Measurements from ENCODE around the gene TMEM31. TPM values are rescaled to one million over a fixed set of nuclear protein-coding genes. Genes with fewer than 3 reads are reported as not detected.

Gene TMEM31
- total RNA-seq, 1 experiment from 2014 or later = not detected

GRCh38 chrX:103733017-103733416, 22.3 kb downstream of the TMEM31 start:
- intact Hi-C loops (cut with micrococcal nuclease; ENCODE audit: unreplicated experiment) = no loop called here
- no peaks in the 10 kb centered on the region for H3K79me2 ChIP-seq (ENCODE audit: low read depth)
- H3K4me2 ChIP-seq = no peak overlapping the region
- DNase-seq = no peak
- no peaks in the 10 kb centered on the region for H3K9me2 ChIP-seq (ENCODE audit: insufficient read depth)
- no peaks in the 10 kb centered on the region for H3K36me3 ChIP-seq (ENCODE audit: low read depth)
- no peaks in the 10 kb centered on the region for H4K20me1 ChIP-seq (ENCODE audit: insufficient read depth)
- H3K27ac ChIP-seq = no peak overlapping the region
- ChIA-PET POLR2A (ENCODE audit: unreplicated experiment) (no interaction called here), CTCF (no interaction called here)
- H3K4me1 ChIP-seq (replicated peaks; ENCODE audit: insufficient read depth) = no peaks in the 10 kb centered on the region
- no peak for TF ChIP-seq CTCF (conservative IDR thresholded peaks at IDR 0.05)
- no peak for TF ChIP-seq EZH2 (IDR thresholded peaks at IDR 0.05; ENCODE audit: low read depth)
- H3K9me3 ChIP-seq (ENCODE audit: insufficient read depth, low read depth) = no peaks in the 10 kb centered on the region
- H3F3A ChIP-seq (ENCODE audit: insufficient read depth, low read depth) = no peaks in the 10 kb centered on the region
- BruUV-seq (replicated peaks) = no TSS peak
- no peak overlapping the region for H3K4me3 ChIP-seq
- 0 out of 2 replicates have a peak, but pooled peaks cover 3% of the 10 kb centered on the region for H3K27me3 ChIP-seq (ENCODE audit: insufficient read depth, low read depth)
- no peak overlapping the region for H2AFZ ChIP-seq

DNA sequence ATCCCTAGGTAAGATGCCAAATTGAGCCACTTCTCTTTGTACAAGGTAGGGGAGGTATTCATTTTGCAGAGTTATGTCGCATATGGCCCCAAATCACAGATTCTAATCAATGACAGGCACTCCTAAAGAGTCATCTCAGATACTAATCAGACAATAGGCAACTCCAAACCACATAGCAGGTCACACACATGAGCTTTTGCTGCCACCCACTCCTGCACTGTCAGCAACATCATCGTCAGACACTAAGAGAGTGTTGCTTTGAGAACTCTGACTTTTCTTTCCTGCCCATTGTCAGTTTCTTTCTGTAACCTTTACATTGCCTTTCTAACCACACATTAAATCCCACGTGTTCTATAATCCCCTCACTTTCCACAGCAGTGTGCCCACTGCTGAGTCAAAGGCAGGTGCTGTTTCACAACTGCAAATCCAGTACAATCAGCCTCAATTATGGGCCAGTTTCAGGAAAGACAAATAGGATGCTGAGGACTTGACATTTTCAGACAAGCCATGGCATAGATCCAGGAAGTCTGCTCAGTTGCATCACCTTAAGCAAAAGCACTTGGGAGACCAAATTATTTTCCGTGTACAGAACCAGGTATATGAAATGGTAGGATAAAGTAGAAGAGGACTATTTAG, 23.5 kb downstream of the TMEM31 start:
- CTCF ChIA-PET = no interaction called here
- BruUV-seq (replicated peaks) = no TSS peak
- no peaks in the 10 kb centered on the region for H4K20me1 ChIP-seq (ENCODE audit: insufficient read depth)
- H3K27me3 ChIP-seq (ENCODE audit: insufficient read depth, low read depth) = no peaks in the 10 kb centered on the region
- H3K9me2 ChIP-seq (ENCODE audit: insufficient read depth) = no peaks in the 10 kb centered on the region
- TF ChIP-seq CTCF (conservative IDR thresholded peaks at IDR 0.05) (no peak), EZH2 (IDR thresholded peaks at IDR 0.05; ENCODE audit: low read depth) (no peak)
- POLR2A ChIA-PET (ENCODE audit: unreplicated experiment) = no interaction called here
- no peak for DNase-seq
- H3F3A ChIP-seq (ENCODE audit: insufficient read depth, low read depth) = no peaks in the 10 kb centered on the region
- no peaks in the 10 kb centered on the region for H3K9me3 ChIP-seq (ENCODE audit: insufficient read depth, low read depth)
- no peaks in the 10 kb centered on the region for H3K4me1 ChIP-seq (replicated peaks; ENCODE audit: insufficient read depth)
- no peak overlapping the region for H2AFZ ChIP-seq
- no peaks in the 10 kb centered on the region for H3K79me2 ChIP-seq (ENCODE audit: low read depth)
- H3K27ac ChIP-seq = no peak overlapping the region
- H3K4me3 ChIP-seq = no peak overlapping the region
- H3K4me2 ChIP-seq = no peak overlapping the region
- intact Hi-C loops (cut with micrococcal nuclease; ENCODE audit: unreplicated experiment) = no loop called here
- H3K36me3 ChIP-seq (ENCODE audit: low read depth) = no peaks in the 10 kb centered on the region

DNA sequence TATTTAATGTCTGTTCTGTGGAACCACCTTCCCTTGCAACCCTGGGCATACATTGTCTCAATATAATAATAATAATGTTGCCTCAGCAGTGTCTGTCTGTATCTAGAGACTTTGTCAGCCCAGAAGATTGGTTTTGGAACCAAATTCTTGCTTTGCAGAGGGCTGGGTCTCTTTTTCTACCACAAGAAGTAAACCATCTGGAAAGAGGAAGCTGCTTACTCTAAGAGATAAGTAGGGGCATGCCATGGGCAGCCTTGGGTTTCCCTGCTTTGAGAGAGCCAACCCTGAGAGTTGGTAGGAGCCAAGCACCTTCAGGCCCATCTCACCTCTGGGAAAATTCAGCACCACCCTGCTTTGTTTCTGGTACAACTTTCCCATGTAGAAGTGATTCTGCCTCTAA, 27.0 kb downstream of the TMEM31 start:
- no peaks in the 10 kb centered on the region for H3K4me1 ChIP-seq (replicated peaks; ENCODE audit: insufficient read depth)
- BruUV-seq (replicated peaks) = no TSS peak
- H3K27ac ChIP-seq = no peak overlapping the region

More for the DNA sequence above, 27.0 kb downstream of the TMEM31 start:
- Histone ChIP-seq H3K4me3 (no peak overlapping the region), H4K20me1 (ENCODE audit: insufficient read depth) (no peaks in the 10 kb centered on the region), H3K36me3 (ENCODE audit: low read depth) (no peaks in the 10 kb centered on the region), H3K4me2 (no peak overlapping the region), H3K79me2 (ENCODE audit: low read depth) (no peaks in the 10 kb centered on the region), H2AFZ (no peak overlapping the region), H3K27me3 (ENCODE audit: insufficient read depth, low read depth) (no peaks in the 10 kb centered on the region), H3K9me2 (ENCODE audit: insufficient read depth) (no peaks in the 10 kb centered on the region), H3F3A (ENCODE audit: insufficient read depth, low read depth) (no peaks in the 10 kb centered on the region), H3K9me3 (ENCODE audit: insufficient read depth, low read depth) (no peaks in the 10 kb centered on the region)
- ChIA-PET POLR2A (ENCODE audit: unreplicated experiment) (no interaction called here), CTCF (interaction anchor here (0.5 kb wide), 1 partner anchor 49 kb away, joined by 4 read pairs; no protein-coding TSS in a partner anchor)
- intact Hi-C loops (cut with micrococcal nuclease; ENCODE audit: unreplicated experiment) = no loop called here
- DNase-seq = no peak
- TF ChIP-seq CTCF (conservative IDR thresholded peaks at IDR 0.05) = no peak
- no peak for TF ChIP-seq EZH2 (IDR thresholded peaks at IDR 0.05; ENCODE audit: low read depth)

Data from PC-9 (cell line).